GM19099 (cell line): ENCODE measurements around the gene SLC22A12.

Experiments
- POLR2A ChIP-seq: IDR thresholded peaks from 3 replicates; pipeline ENCODE4 v1.6.1; 2011; ENCODE audit warnings: low read depth; ENCODE audit not compliant: insufficient read length; ENCODE audit errors: extremely low read depth

The SLC22A12 gene

GRCh38 chr11:64569300-64569970, 21.6 kb upstream of the SLC22A12 start:
- no peak for TF ChIP-seq POLR2A

DNA sequence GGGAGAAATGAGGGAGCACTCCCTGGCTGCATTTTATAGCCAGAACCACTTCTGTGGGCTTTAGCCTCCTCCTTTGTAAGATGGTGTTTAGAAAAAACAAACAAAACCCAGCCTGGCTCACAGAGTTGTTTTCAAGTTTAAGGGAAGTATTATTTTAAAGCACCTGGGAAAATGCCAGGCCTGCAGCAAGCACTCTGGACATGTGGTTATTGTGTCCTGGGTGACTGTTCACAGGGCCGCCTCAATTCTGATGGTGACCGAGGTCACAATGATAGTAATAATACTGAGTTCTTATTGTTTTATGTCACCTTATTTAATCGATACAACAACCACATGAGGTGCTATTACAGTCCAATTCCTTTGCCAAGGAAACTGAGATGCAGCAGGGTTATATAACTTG, 20.7 kb upstream of the SLC22A12 start:
- TF ChIP-seq POLR2A, result no peak

DNA sequence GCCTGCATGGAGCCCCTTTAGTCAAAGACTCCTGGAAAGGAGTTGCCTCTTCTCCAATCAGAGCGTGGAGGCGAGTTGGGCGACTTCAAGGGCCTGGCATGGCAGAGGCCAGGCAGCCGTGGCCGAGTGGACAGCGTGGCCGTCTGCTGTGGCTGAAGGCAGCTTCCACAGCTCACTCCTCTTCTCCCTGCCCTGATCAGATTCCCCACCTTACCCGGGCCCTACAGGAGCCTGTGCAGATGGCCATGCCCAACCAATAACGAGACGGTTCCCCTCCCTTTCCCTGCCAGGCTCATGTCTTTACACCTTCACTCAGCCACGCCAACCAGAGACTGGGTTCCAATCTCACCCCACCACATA, 20.0 kb upstream of the SLC22A12 start:
- no peak for TF ChIP-seq POLR2A

GRCh38 chr11:64571410-64572091, 19.5 kb upstream of the SLC22A12 start:
- TF ChIP-seq POLR2A, result no peak

GRCh38 chr11:64572143-64572542, 18.9 kb upstream of the SLC22A12 start:
- TF ChIP-seq POLR2A, result no peak

DNA sequence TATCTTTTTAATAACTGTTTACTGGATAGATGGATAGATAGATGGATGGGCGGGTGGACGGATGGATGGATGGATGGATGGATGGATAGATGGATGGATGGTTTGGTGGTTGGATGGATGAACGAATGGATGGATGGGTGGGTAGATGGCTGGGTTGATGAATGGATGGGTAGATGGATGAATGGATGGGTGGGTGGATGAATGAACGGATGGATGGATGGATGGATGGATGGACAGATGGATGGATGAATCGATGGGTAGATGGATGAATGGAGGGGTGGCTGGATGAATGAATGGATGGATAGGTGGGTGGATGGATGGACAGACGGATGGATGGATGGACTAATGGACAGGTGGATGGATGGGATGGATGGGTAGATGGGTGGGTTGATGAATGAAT, 13.8 kb upstream of the SLC22A12 start:
- no peak for TF ChIP-seq POLR2A

GRCh38 chr11:64580412-64580811, 10.6 kb upstream of the SLC22A12 start:
- TF ChIP-seq POLR2A, result no peak

- TF ChIP-seq POLR2A, result no peak
Observed at GRCh38 chr11:64581057-64581523, 9.9 kb upstream of the SLC22A12 start.

DNA sequence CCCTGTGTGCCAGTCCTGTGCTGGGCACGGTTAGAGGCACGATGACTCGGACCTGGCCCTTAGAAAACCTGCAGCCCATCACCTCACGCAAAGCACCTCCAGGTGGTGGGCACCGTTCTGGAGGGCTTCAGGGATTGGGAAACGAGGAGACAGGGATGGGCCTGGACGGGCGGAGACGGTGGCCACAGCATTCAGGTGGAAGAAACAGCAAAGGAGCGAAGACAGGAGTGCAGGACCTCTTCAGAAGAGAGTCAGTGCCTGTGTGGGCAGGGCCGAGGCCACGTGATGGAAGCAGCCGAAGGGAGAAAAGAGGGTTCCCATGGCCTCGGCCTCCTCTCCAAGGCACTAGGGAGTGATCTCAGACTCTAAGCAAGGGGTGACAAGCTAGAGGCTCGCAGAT, 8.1 kb upstream of the SLC22A12 start:
- TF ChIP-seq POLR2A, result no peak

DNA sequence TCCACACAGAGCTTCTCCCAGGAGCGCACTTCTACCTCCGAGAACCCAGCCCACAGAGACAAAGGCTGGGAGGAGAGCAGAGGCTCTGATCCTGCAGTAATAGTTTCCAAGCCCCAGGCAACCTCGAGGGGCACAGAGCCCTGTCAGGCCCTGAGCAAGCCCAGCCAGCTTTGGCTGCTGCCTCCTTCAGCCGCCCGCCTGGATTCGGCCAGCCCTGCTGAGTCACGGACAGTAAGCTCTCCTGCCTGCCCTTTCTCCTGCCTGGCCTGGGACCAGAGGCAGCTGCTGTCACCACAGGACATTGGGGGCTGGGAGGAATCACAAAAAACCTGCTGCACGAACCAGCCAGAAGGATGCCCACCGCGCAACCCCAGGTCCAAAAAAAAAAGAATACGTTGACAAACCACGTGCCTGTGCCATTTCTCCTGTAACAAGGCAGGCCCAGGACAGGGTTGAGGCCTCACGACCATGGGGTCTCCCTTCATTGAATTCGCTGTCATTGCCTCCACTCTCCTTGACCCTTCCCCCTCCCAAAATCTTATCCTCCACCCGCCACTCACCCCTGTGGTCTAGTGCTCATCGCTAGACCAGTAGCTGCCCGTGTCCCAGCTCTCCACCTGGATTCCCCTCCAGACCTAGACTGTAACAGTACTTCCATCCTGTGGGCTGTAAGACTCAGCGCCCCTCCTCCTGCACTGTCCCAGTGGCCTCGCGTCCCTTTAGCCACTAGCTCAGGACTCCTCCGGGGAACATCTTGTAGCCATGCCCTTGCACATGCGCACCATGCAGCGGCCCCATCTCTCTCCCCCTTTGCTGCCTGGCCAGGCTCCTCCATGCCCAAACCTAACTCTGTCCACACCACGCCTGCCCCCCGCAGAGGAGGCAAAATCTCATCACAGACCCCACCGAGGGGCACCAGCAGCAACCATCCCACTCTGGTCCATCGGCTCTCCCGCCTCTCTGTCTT, 7.4 kb upstream of the SLC22A12 start:
- TF ChIP-seq POLR2A, result no peak

GRCh38 chr11:64585150-64585549, 5.9 kb upstream of the SLC22A12 start:
- TF ChIP-seq POLR2A, result no peak

- no peak for TF ChIP-seq POLR2A
Observed at GRCh38 chr11:64586366-64586765, 4.7 kb upstream of the SLC22A12 start.

DNA sequence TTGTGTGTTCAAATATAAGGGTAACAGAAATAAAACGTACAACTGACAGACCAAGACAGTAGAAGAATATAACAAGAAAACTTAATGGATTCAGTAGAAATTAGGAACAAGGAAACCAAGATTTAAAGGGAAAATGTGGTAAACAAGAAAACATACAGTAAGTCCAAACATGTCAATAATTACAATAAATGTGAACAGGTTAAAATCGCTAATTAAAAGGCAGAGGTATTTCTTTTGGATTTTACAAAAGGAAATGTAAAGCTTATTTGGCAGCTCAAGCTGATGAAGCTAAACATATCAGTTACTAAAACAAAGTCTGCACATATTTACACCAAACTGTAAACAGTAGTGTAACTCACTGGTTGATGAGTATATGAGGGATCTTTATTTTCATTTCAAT, 2.3 kb upstream of the SLC22A12 start:
- no peak for TF ChIP-seq POLR2A

GRCh38 chr11:64591257-64592233, 525 bp downstream of the SLC22A12 start:
- no peak for TF ChIP-seq POLR2A
